Glutamatergic neuron (in vitro differentiated cells): ENCODE data around the gene TMEM198. TPM values are rescaled to one million over a fixed set of nuclear protein-coding genes. Genes with fewer than 3 reads are reported as not detected.

Experiments
- DNase-seq: peaks from one replicate; pipeline ENCODE4 v3.0.0; 2022
- H3K27ac Mint-ChIP-seq: one replicate; pipeline ENCODE4 v1.8.0; 2020; ENCODE audit warnings: mild to moderate bottlenecking, mixed read lengths, inconsistent platforms; ENCODE audit not compliant: unreplicated experiment
- H3K27me3 Mint-ChIP-seq: one replicate; pipeline ENCODE4 v1.8.0; 2020; ENCODE audit warnings: mild to moderate bottlenecking, moderate library complexity, mixed read lengths, inconsistent platforms; ENCODE audit not compliant: unreplicated experiment
- H3K36me3 Mint-ChIP-seq: one replicate; pipeline ENCODE4 v1.8.0; 2020; ENCODE audit warnings: mild to moderate bottlenecking, mixed read lengths, inconsistent platforms; ENCODE audit not compliant: unreplicated experiment
- H3K4me1 Mint-ChIP-seq: one replicate; pipeline ENCODE4 v1.8.0; 2020; ENCODE audit warnings: mild to moderate bottlenecking, low read depth, mixed read lengths, inconsistent platforms; ENCODE audit not compliant: unreplicated experiment
- H3K4me3 Mint-ChIP-seq: one replicate; pipeline ENCODE4 v1.8.0; 2020; ENCODE audit warnings: mild to moderate bottlenecking, mixed read lengths, inconsistent platforms; ENCODE audit not compliant: unreplicated experiment
- H3K9me3 Mint-ChIP-seq: one replicate; pipeline ENCODE4 v1.8.0; 2020; ENCODE audit warnings: mild to moderate bottlenecking, moderate library complexity, mixed read lengths, inconsistent platforms; ENCODE audit not compliant: unreplicated experiment
- total RNA-seq: library from RNA; stranded (reverse); fragmentation: NEBNext Ultra II Directional; extraction: Animal tissue kit (Norgen Biotek cat#: 25700); gene quantifications from one replicate; pipeline ENCODE4 v1.2.1, GENCODE V29; 2021; ENCODE audit not compliant: unreplicated experiment
- TF ChIP-seq, protein P1 (sequence below): fragments of 200-600 bp; sonication (generic); IDR thresholded peaks from one replicate; pipeline ENCODE4 v1.5.0; 2021; ENCODE audit not compliant: partially characterized antibody, unreplicated experiment

The TMEM198 gene
- total RNA-seq, 1 donor from 2014 or later: 40.9 TPM

GRCh38 chr2:219556413-219556812 is 12.6 kb downstream of the TMEM198 start:
- DNase-seq: no peak
- Mint-ChIP-seq H3K4me3 (no peak overlapping the region), H3K36me3 (peaks cover 5% of the 10 kb centered on the region), H3K27me3 (peaks cover 16% of the 10 kb centered on the region), H3K27ac (no peak overlapping the region), H3K4me1 (peaks cover 8% of the 10 kb centered on the region), H3K9me3 (peaks cover 7% of the 10 kb centered on the region)
- TF ChIP-seq, protein P1, sequence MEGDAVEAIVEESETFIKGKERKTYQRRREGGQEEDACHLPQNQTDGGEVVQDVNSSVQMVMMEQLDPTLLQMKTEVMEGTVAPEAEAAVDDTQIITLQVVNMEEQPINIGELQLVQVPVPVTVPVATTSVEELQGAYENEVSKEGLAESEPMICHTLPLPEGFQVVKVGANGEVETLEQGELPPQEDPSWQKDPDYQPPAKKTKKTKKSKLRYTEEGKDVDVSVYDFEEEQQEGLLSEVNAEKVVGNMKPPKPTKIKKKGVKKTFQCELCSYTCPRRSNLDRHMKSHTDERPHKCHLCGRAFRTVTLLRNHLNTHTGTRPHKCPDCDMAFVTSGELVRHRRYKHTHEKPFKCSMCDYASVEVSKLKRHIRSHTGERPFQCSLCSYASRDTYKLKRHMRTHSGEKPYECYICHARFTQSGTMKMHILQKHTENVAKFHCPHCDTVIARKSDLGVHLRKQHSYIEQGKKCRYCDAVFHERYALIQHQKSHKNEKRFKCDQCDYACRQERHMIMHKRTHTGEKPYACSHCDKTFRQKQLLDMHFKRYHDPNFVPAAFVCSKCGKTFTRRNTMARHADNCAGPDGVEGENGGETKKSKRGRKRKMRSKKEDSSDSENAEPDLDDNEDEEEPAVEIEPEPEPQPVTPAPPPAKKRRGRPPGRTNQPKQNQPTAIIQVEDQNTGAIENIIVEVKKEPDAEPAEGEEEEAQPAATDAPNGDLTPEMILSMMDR: no peak

DNA sequence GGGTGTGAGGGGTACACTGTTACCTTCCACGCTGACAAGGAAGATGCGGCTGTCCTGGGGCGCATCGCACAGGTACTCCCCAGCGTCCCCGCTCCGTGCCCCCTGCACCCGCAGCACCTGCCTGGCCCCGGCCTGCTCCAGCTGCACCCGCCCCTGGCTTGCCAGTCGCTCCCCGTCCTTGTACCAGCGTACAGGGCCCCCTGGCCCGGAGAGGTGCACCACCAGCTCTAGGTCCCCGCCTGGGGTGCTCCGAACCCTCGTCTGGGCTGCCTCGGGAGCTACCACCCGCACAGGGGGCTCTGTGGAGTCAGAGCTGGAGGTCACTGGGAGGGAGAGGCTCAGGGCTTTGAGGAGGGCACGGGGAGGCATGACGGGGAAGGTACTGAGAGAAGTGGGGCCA is 13.5 kb downstream of the TMEM198 start:
- TF ChIP-seq, protein P1: no peak
- peaks cover 14% of the 10 kb centered on the region for H3K4me1 Mint-ChIP-seq
- no peak overlapping the region for H3K4me3 Mint-ChIP-seq
- H3K9me3 Mint-ChIP-seq: peaks cover 8% of the 10 kb centered on the region
- peaks cover 5% of the 10 kb centered on the region for H3K36me3 Mint-ChIP-seq
- H3K27me3 Mint-ChIP-seq: peaks cover 16% of the 10 kb centered on the region
- no peak overlapping the region for H3K27ac Mint-ChIP-seq
- DNase-seq: no peak

DNA sequence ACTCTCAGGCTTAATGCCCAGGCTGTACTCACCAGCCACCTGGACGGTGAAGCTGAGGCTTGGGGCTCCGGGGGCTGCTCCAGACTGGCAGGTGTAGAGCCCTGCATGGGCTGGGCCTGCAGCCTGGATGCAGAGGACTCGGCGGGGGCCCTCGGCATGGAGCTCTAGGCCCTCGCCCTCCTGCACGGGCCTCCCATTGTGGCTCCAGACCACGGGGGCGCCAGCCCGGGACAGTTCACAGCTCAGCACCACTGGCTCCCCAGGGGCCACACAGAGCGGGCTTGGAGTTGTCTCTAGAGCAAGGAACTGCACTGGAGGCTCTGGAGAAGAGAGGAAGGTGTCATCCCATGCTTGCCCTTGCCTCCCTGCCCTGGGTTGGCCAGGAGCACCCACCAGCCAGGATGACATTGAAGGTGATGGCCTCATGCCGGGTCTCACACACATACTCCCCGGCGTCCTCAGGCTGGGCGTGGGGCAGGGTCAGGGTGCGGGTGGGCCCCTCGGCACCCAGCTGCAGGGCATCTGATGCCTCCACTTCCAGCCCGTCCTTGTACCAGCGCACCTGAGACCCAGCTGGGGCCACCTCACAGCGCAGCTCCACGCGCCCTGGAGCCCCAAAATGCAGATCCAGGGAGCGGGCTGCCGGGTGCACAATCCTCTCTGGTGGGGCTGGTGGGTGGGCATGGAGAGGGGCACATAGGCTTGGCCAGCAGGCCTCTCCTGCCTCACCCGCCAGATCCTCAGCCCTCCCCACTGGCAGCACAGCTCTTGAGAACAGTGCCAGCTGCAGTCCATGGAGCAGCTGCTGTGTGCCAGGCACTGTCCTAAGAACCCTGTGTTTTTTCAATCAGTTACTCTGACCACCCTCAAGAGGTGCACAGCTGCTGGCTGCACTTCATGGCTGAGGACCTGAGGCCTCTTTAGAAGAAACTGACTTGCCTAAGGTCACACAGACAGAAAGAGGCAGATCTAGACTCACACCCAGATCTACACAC is 14.3 kb downstream of the TMEM198 start:
- DNase-seq: no peak
- H3K36me3 Mint-ChIP-seq: peaks cover 5% of the 10 kb centered on the region
- no peak overlapping the region for H3K4me3 Mint-ChIP-seq
- H3K4me1 Mint-ChIP-seq: peaks cover 21% of the 10 kb centered on the region
- TF ChIP-seq, protein P1: no peak
- peaks cover 18% of the 10 kb centered on the region for H3K27me3 Mint-ChIP-seq
- H3K27ac Mint-ChIP-seq: no peak overlapping the region
- H3K9me3 Mint-ChIP-seq: peaks cover 12% of the 10 kb centered on the region

DNA sequence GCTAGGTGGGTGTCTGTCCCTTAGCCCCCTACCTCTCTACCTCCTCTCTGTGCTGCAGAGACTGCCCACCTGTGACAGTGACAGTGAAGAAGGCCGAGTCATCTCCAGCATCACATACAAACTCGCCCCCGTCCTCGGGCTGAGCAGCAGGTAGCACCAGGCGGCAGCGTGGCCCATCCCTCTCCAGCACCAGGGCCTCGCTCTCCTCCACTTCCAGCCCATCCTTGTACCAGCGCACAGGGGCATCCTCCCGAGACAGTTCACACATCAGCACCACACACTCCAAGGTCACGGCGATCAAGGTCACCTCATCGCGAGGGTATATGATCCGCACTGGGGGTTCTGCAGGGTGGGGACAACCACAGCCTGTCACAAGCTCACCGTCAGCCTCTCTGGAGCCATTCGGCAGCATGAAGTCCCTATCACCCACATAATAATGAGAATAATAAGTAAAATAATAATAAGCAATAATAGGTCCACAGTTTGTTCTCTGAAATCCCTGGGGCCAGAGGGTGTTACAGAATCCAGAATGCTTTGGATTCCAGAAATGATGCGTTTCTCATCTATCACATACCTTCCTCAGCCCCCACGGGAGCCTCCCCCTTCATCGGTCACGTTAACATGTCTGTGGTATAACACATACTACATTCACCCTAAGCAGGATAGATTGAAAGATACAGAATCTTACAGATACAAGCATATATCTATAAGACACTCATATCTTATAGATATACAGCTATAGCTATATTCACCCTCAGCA is 15.5 kb downstream of the TMEM198 start:
- peaks cover 5% of the 10 kb centered on the region for H3K36me3 Mint-ChIP-seq

More for the DNA sequence above, 15.5 kb downstream of the TMEM198 start:
- no peak overlapping the region for H3K27ac Mint-ChIP-seq
- H3K4me3 Mint-ChIP-seq: no peak overlapping the region
- H3K9me3 Mint-ChIP-seq: peaks cover 8% of the 10 kb centered on the region
- peaks cover 10% of the 10 kb centered on the region for H3K27me3 Mint-ChIP-seq
- TF ChIP-seq, protein P1: no peak
- H3K4me1 Mint-ChIP-seq: peaks cover 26% of the 10 kb centered on the region
- no peak for DNase-seq
